ENCODE measurements around the gene SMU1.

The SMU1 gene

DNA sequence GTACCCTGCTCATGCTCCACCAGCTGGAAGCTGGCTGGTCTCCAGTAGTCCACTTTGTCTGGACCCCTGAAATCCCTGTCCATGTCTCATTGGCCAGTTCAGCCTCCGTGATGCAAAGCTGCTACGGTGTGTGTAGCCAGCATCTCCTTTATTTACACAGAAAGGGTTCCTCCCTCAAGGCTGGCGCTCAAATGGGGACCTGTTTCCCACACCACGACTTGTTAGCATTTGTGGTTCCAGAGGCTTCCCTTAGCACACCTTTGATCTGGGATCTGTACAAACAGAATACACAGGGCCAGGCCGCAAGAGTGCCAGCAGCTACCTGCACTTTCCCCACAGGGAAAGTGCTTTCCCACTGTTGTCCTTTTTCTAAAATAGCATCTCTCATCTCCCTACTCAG is 5.7 kb upstream of the SMU1 start:
- no peak overlapping the region for H3K4me3 ChIP-seq (replicated peaks; ENCODE audit: low read depth, low read length)
- H3K36me3 ChIP-seq (ENCODE audit: control insufficient read depth, insufficient read depth, low read length): no peaks in the 10 kb centered on the region
- DNase-seq (ENCODE audit: extremely low read depth, insufficient read length): no peak
- TF ChIP-seq, protein P1, sequence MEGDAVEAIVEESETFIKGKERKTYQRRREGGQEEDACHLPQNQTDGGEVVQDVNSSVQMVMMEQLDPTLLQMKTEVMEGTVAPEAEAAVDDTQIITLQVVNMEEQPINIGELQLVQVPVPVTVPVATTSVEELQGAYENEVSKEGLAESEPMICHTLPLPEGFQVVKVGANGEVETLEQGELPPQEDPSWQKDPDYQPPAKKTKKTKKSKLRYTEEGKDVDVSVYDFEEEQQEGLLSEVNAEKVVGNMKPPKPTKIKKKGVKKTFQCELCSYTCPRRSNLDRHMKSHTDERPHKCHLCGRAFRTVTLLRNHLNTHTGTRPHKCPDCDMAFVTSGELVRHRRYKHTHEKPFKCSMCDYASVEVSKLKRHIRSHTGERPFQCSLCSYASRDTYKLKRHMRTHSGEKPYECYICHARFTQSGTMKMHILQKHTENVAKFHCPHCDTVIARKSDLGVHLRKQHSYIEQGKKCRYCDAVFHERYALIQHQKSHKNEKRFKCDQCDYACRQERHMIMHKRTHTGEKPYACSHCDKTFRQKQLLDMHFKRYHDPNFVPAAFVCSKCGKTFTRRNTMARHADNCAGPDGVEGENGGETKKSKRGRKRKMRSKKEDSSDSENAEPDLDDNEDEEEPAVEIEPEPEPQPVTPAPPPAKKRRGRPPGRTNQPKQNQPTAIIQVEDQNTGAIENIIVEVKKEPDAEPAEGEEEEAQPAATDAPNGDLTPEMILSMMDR (IDR thresholded peaks at IDR 0.05; ENCODE audit: insufficient read depth, low read length, poor library complexity, severe bottlenecking): no peak
- no peaks in the 10 kb centered on the region for H3K27me3 ChIP-seq (replicated peaks; ENCODE audit: control insufficient read depth, insufficient read depth, low read length)

DNA sequence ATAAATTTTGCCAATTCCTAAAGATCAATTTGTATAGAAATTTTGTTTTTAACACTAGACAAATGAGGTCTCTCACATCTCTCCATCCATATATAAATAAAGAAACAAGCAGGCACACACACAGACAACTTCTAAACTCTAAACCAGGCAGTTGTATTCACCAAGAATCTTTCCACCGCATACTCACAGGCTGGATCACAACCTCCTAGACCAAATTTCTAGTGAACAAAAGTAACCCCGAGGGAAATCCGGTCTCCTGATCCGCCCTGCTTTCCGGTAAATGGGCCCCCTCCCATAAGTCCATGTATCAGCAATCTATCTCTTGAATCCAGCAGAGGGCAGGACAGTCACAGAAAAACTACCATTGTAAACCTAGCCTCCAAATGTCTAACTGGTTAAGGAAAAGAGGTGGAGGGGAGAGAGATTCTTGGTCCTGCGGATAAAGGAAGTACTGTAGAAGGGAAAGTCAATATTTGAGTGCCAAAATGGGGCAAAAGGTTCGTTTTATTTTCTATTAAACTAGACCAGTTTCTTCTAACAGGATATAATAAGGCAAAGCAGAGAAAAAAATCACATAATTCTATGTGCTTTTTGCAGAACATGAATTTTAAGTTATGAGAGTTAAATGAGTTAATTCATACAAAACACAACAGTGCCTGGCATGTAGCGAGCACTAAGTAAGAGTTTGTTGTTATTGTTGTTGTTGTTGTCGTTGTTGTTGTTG is 4.8 kb upstream of the SMU1 start:
- Histone ChIP-seq H3K27me3 (replicated peaks; ENCODE audit: control insufficient read depth, insufficient read depth, low read length) (no peaks in the 10 kb centered on the region), H3K36me3 (ENCODE audit: control insufficient read depth, insufficient read depth, low read length) (no peaks in the 10 kb centered on the region), H3K4me3 (replicated peaks; ENCODE audit: low read depth, low read length) (peak overlapping the region; percentile 1; the same call in 1 of the 2 replicates)
- peak; percentile 30 for DNase-seq (ENCODE audit: extremely low read depth, insufficient read length)
- TF ChIP-seq, protein P1 (IDR thresholded peaks at IDR 0.05; ENCODE audit: insufficient read depth, low read length, poor library complexity, severe bottlenecking): peak; percentile 64

DNA sequence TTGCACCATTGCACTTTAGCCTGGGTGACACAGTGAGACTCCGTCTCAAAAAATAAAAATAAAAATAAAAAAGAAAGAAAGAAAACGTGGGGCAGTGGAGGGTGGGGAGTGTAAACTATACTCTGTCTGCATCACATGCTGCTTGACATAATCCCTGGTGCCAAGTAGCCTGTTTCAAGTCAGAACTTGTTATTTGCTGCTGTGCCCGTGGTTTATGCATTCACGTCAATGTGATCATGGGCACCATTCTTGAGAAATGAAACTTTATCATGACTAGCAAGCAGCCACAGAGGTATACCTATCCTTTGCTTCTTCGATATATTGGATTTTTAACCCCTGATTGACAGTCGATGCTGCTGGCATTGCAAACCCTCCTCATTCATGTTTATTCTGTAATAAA is 4.1 kb upstream of the SMU1 start:
- TF ChIP-seq, protein P1 (IDR thresholded peaks at IDR 0.05; ENCODE audit: insufficient read depth, low read length, poor library complexity, severe bottlenecking): no peak
- no peak for DNase-seq (ENCODE audit: extremely low read depth, insufficient read length)
- Histone ChIP-seq H3K4me3 (replicated peaks; ENCODE audit: low read depth, low read length) (no peak overlapping the region), H3K27me3 (replicated peaks; ENCODE audit: control insufficient read depth, insufficient read depth, low read length) (no peaks in the 10 kb centered on the region), H3K36me3 (ENCODE audit: control insufficient read depth, insufficient read depth, low read length) (no peaks in the 10 kb centered on the region)

- DNase-seq (ENCODE audit: extremely low read depth, insufficient read length): no peak
- Histone ChIP-seq H3K27me3 (replicated peaks; ENCODE audit: control insufficient read depth, insufficient read depth, low read length) (no peaks in the 10 kb centered on the region), H3K36me3 (ENCODE audit: control insufficient read depth, insufficient read depth, low read length) (peaks cover 15% of the 10 kb centered on the region), H3K4me3 (replicated peaks; ENCODE audit: low read depth, low read length) (no peak overlapping the region)
- TF ChIP-seq, protein P1 (IDR thresholded peaks at IDR 0.05; ENCODE audit: insufficient read depth, low read length, poor library complexity, severe bottlenecking): no peak
Measured at GRCh38 chr9:33068991-33069390, 7.5 kb downstream of the SMU1 start.

DNA sequence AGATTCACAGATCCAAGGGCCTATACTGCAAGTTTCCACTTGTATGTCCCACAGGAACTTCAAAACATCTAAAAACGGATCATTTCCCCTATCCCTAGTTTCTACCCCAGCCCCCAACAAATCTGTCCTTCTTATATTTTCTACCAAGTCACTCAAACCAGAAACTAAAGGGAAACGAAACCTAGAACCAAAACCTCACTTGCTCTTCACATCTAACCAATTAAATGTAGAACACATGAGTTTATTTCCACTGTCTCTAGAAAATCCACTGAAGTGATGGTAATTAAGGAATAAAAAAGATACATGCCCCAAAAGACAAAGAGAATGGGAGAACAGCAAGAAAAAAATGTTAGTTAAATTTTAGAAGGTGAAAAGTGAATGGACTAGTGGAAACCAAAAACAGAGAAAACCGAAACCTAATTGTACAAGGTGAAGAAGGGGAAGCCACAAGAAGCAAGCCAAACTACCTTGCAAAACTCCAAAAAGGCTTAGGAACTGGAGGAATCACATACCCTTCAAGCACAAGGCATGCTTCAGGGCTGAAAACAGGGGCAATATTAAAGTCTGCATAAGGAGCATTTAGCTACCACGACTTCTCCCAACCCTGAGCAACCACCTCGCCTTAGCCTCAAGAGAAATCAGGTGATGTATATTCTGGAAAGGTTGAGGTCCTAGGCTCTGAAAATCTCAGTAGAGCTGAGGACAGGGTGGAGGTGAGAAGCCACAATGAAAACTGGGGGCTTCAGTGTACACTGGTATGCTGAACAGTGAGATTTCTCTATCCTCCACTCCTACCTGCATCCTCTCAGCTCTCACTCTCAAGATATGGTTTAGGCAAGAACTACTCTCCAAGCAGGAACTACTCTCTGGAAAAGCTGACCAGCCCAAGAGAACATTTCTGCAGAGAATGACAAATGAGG is 11.1 kb downstream of the SMU1 start:
- peak; percentile 54 for DNase-seq (ENCODE audit: extremely low read depth, insufficient read length)
- peaks cover 11% of the 10 kb centered on the region for H3K36me3 ChIP-seq (ENCODE audit: control insufficient read depth, insufficient read depth, low read length)
- peak overlapping the region; percentile 27 for H3K4me3 ChIP-seq (replicated peaks; ENCODE audit: low read depth, low read length)
- H3K27me3 ChIP-seq (replicated peaks; ENCODE audit: control insufficient read depth, insufficient read depth, low read length): no peaks in the 10 kb centered on the region
- TF ChIP-seq, protein P1 (IDR thresholded peaks at IDR 0.05; ENCODE audit: insufficient read depth, low read length, poor library complexity, severe bottlenecking): no peak
